ENCODE data around the gene RTL1. TPM values are rescaled to one million over a fixed set of nuclear protein-coding genes. Genes with fewer than 3 reads are reported as not detected.

The RTL1 gene
- total and polyA plus RNA-seq, 2 of the 8 experiments (the other 6 are each of a cell fraction or from before 2014, with no cell fraction given), result not detected

GRCh38 chr14:100836941-100837804 is 66.3 kb downstream of the RTL1 start:
- Histone ChIP-seq H3K4me1 (replicated peaks in 1 of 4; ENCODE audit: control insufficient read depth in 3 of 4, insufficient read depth in 4 of 4, low read length in 3 of 4) (peaks cover 0 to 39% (median 22%) of the 10 kb centered on the region in 4 experiments; a peak in 6 of 7 replicates), H3K36me3 (ENCODE audit: control insufficient read depth in 2 of 4, insufficient read depth in 4 of 4, low read length in 3 of 4) (no peaks in the 10 kb centered on the region), H3K27ac (ENCODE audit: low read depth, low read length) (no peak overlapping the region), H3K79me2 (ENCODE audit: control insufficient read depth in 1 of 2, insufficient read depth in 2 of 2, low read length in 2 of 2) (no peaks in the 10 kb centered on the region), H3K27me3 (replicated peaks in 1 of 4; ENCODE audit: control insufficient read depth in 3 of 4, extremely low read depth in 1 of 4, insufficient read depth in 3 of 4, low read length in 3 of 4) (no peaks in the 10 kb centered on the region; a peak in 2 of 7 replicates), H4K5ac (ENCODE audit: insufficient read length, low read depth, low read length) (no peak overlapping the region), H4K8ac (ENCODE audit: extremely low read depth, insufficient read depth, low read length) (no peak overlapping the region; the same call in 1 of the 2 replicates), H4K20me1 (replicated peaks in 1 of 2; ENCODE audit: control insufficient read depth in 1 of 2, insufficient read depth in 2 of 2, low read length in 2 of 2) (no peaks in the 10 kb centered on the region), H3K23ac (ENCODE audit: insufficient read length) (no peak overlapping the region), H3K79me1 (ENCODE audit: low read depth, low read length) (no peaks in the 10 kb centered on the region), H3K4me2 (ENCODE audit: insufficient read depth in 1 of 2, low read depth in 2 of 2, low read length in 2 of 2) (no peak overlapping the region), H2BK120ac (replicated peaks; ENCODE audit: low read depth, low read length) (no peak overlapping the region), H4K91ac (replicated peaks; ENCODE audit: insufficient read length, low read length) (peak overlapping the region; percentile 20), H3K56ac (replicated peaks; ENCODE audit: insufficient read length, low read depth, low read length) (no peak overlapping the region), H3K18ac (ENCODE audit: extremely low read depth, low read length) (peak overlapping the region; percentile 19; the same call in 1 of the 2 replicates), H3K23me2 (ENCODE audit: low read depth, low read length) (no peaks in the 10 kb centered on the region), H3K14ac (ENCODE audit: insufficient read length) (no peak overlapping the region), H2BK20ac (ENCODE audit: low read length) (no peak overlapping the region), H3K4ac (replicated peaks; ENCODE audit: insufficient read length, low read depth, low read length) (no peak overlapping the region), H3K9ac (replicated peaks in 1 of 4; ENCODE audit: extremely low read depth in 1 of 4, low read depth in 3 of 4, low read length in 3 of 4) (no peak overlapping the region), H3K9me3 (ENCODE audit: insufficient read depth in 2 of 2, low read depth in 1 of 2, low read length in 1 of 2) (no peaks in the 10 kb centered on the region), H2BK5ac (ENCODE audit: low read depth, low read length) (no peak overlapping the region), H2AK5ac (ENCODE audit: low read depth, low read length) (no peak overlapping the region), H2BK12ac (ENCODE audit: low read depth, low read length) (no peak overlapping the region), H2BK15ac (ENCODE audit: low read length) (no peak overlapping the region), H2AFZ (ENCODE audit: low read length) (no peak overlapping the region), H3K4me3 (ENCODE audit: extremely low read depth in 1 of 4, insufficient read depth in 2 of 4, low read depth in 3 of 4, low read length in 4 of 4) (no peak overlapping the region)
- ChIA-PET POLR2A (ENCODE audit: partially characterized antibody) (no interaction called here), CTCF (ENCODE audit: partially characterized antibody) (interaction anchor here (1.0 kb wide), 1 partner anchor 9 kb away, joined by 3 read pairs; no protein-coding TSS in a partner anchor)
- FAIRE-seq (no peak), DNase-seq (ENCODE audit: low read depth in 1 of 2, low spot score in 2 of 2) (no peak)
- 87% methylated on average over 26 of the region's 26 CpGs; no CpG with 5 or more reads in 1 of the 2 experiments for WGBS, 2 experiments (ENCODE audit: extremely low coverage in 1 of 2, insufficient coverage in 1 of 2, insufficient read length in 1 of 2, insufficient replicate concordance in 2 of 2, low coverage in 1 of 2, low lambda C conversion rate in 2 of 2, missing lambda C conversion rate in 1 of 2)
- TF ChIP-seq JUND (IDR thresholded peaks at IDR 0.05; ENCODE audit: low read length) (no peak), BCL11A (IDR thresholded peaks at IDR 0.05; ENCODE audit: low read depth in 2 of 2, low read length in 2 of 2) (no peak), TAF7 (optimal IDR thresholded peaks at IDR 0.05; ENCODE audit: borderline replicate concordance, low read depth, low read length) (no peak), EP300 (IDR thresholded peaks at IDR 0.05; ENCODE audit: borderline replicate concordance in 1 of 2, low read depth in 2 of 2, low read length in 2 of 2) (no peak), JUN (IDR thresholded peaks at IDR 0.05; ENCODE audit: low read depth, low read length) (no peak), CBX5 (IDR thresholded peaks at IDR 0.05; ENCODE audit: low read depth, low read length) (no peak), MAFK (IDR thresholded peaks at IDR 0.05; ENCODE audit: low read depth, low read length) (no peak), TEAD4 (IDR thresholded peaks at IDR 0.05; ENCODE audit: low read depth, low read length) (no peak), RFX5 (IDR thresholded peaks at IDR 0.05; ENCODE audit: borderline replicate concordance, low read depth, low read length) (no peak), POLR2A (IDR thresholded peaks at IDR 0.05; ENCODE audit: control extremely low read depth in 1 of 2, low read depth in 2 of 2, low read length in 2 of 2) (no peak), KDM4A (IDR thresholded peaks at IDR 0.05; ENCODE audit: low read depth, low read length, severe bottlenecking) (no peak)
- TF ChIP-seq, protein P1, sequence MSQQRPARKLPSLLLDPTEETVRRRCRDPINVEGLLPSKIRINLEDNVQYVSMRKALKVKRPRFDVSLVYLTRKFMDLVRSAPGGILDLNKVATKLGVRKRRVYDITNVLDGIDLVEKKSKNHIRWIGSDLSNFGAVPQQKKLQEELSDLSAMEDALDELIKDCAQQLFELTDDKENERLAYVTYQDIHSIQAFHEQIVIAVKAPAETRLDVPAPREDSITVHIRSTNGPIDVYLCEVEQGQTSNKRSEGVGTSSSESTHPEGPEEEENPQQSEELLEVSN (IDR thresholded peaks at IDR 0.05), result no peak

Data from H1 (cell line).